Left colon (tissue), 2 donors: Measurements from ENCODE around the gene SETX. TPM values are rescaled to one million over a fixed set of nuclear protein-coding genes. Genes with fewer than 3 reads are reported as not detected.
"Not testable (repeated sequence)": the region's sequence is repeated elsewhere in the genome, so short reads cannot be mapped to it uniquely, and the experiment has no call there.

ENCODE experiments used
- ATAC-seq: fragments of 200-7000 bp; cut with Tn5 transposase; one replicate; pipeline ENCODE4 v1.9.1; 2020; ENCODE audit warnings: mild to moderate bottlenecking, moderate library complexity
- DNase-seq, 2 donors: peaks; one replicate each; pipeline ENCODE4 v3.0.0-alpha.2; 2020
- intact Hi-C, 2 donors: fragments of 100-400 bp; cut with DNase I in 1 of 2; cut with micrococcal nuclease in 1 of 2; formaldehyde crosslinking; loops; one replicate each; pipeline versions ENCODE4 v1.11.2 to v1.14.0; 2022; cut with DNase I, micrococcal nuclease
- total RNA-seq, 2 donors: library from RNA; stranded (reverse); fragmentation: NEBNext Ultra II Directional; extraction: Animal tissue kit (Norgen Biotek cat#: 25700); gene quantifications; one replicate each; pipeline ENCODE4 v1.2.1, GENCODE V29; 2021
- donor health status: DM: no; HTN: no; CAD: no.
- donor health status: DM: yes; HTN: yes; CAD: no.

The SETX gene
- total RNA-seq, 2 donors from 2014 or later: 38.7 to 39.4 TPM

- intact Hi-C loops: no loop called here
- DNase-seq (no peak), ATAC-seq (no peak)
Observed at GRCh38 chr9:132301521-132301920, 53.3 kb downstream of the SETX start.

GRCh38 chr9:132299221-132299620 is 55.6 kb downstream of the SETX start:
- ATAC-seq (no peak), DNase-seq (no peak)
- intact Hi-C loops: no loop called here

GRCh38 chr9:132295181-132295580 is 59.6 kb downstream of the SETX start:
- DNase-seq (no peak), ATAC-seq (no peak)
- intact Hi-C loops: no loop called here

GRCh38 chr9:132293145-132293721 is 61.6 kb downstream of the SETX start:
- intact Hi-C loops: no loop called here
- no peak for ATAC-seq
- no peak for DNase-seq

- no peak for ATAC-seq
- DNase-seq: no peak
- intact Hi-C loops: no loop called here
Observed at GRCh38 chr9:132288966-132289365, 65.8 kb downstream of the SETX start.

GRCh38 chr9:132288361-132288760 is 66.4 kb downstream of the SETX start:
- no peak for ATAC-seq
- no peak for DNase-seq
- intact Hi-C loops: no loop called here

- ATAC-seq (no peak), DNase-seq (no peak)
- intact Hi-C loops: no loop called here
Observed at GRCh38 chr9:132287256-132287760, 67.5 kb downstream of the SETX start.

- intact Hi-C loops: no loop called here
- no peak for DNase-seq
- no peak for ATAC-seq
Observed at GRCh38 chr9:132283863-132284262, 70.9 kb downstream of the SETX start.

- intact Hi-C loops: no loop called here
- ATAC-seq (no peak), DNase-seq (no peak)
Observed at GRCh38 chr9:132283165-132283564, 71.6 kb downstream of the SETX start.

- intact Hi-C loops: no loop called here
- DNase-seq: no peak
- ATAC-seq: no peak
Observed at GRCh38 chr9:132274861-132275260, 79.9 kb downstream of the SETX start.

- intact Hi-C loops, DNase-seq: not testable (repeated sequence)
- ATAC-seq: peak; percentile 46
Observed at GRCh38 chr9:132269704-132270516, 84.9 kb downstream of the SETX start.

GRCh38 chr9:132268725-132269352 is 85.9 kb downstream of the SETX start:
- ATAC-seq (peak; percentile 74), DNase-seq (peak; percentile 41 to 77)
- intact Hi-C loops: no loop called here

GRCh38 chr9:132267660-132268059 is 87.1 kb downstream of the SETX start:
- intact Hi-C loops: no loop called here
- DNase-seq (no peak), ATAC-seq (no peak)

- intact Hi-C loops: no loop called here
- no peak for ATAC-seq
- no peak for DNase-seq
Observed at GRCh38 chr9:132266017-132266416, 88.8 kb downstream of the SETX start.

GRCh38 chr9:132260846-132261245 is 93.9 kb downstream of the SETX start:
- no peak for DNase-seq
- peak; percentile 37 for ATAC-seq
- intact Hi-C loops: no loop called here

GRCh38 chr9:132250324-132251262 is 104.2 kb downstream of the SETX start:
- no peak for DNase-seq
- ATAC-seq: no peak
- intact Hi-C loops: loop anchor here in 1 of 2 donors (5.0 kb wide), 1 partner anchor 488 kb away; no protein-coding TSS in a partner anchor

GRCh38 chr9:132249690-132250089 is 105.1 kb downstream of the SETX start:
- intact Hi-C loops: loop anchor here in 1 of 2 donors (5.0 kb wide), 1 partner anchor 487 kb away; no protein-coding TSS in a partner anchor
- ATAC-seq (no peak), DNase-seq (no peak)

- intact Hi-C loops: no loop called here
- ATAC-seq (no peak), DNase-seq (no peak)
Observed at GRCh38 chr9:132249123-132249522, 105.7 kb downstream of the SETX start.

- ATAC-seq (no peak), DNase-seq (no peak)
- intact Hi-C loops: no loop called here
Observed at GRCh38 chr9:132247942-132248341, 106.8 kb downstream of the SETX start.
